Thyroid gland (tissue), 4 donors: ENCODE measurements around the gene KMT2E. TPM values are rescaled to one million over a fixed set of nuclear protein-coding genes. Genes with fewer than 3 reads are reported as not detected.

ENCODE experiments used
- DNase-seq, 2 donors: peaks; one replicate each; pipeline ENCODE4 v3.0.0-alpha.2; 2019
- H3K27ac ChIP-seq, 3 donors: fragments of 200-600 bp; sonication (generic); 1 replicate in 2 of 3; 2 replicates in 1 of 3; pipeline ENCODE4 v1.5.1; 2016 to 2019; ENCODE audit warnings: mild to moderate bottlenecking in 1 of 3, moderate library complexity in 1 of 3
- H3K27me3 ChIP-seq: fragments of 200-600 bp; sonication (generic); one replicate; pipeline ENCODE4 v1.5.1; 2019
- H3K36me3 ChIP-seq, 2 donors: fragments of 200-600 bp; sonication (generic); one replicate each; pipeline ENCODE4 v1.5.1; 2016 to 2019
- H3K4me1 ChIP-seq, 2 donors: fragments of 200-600 bp; sonication (generic); one replicate each; pipeline ENCODE4 v1.5.1; 2017 to 2019
- H3K4me3 ChIP-seq, 3 donors: fragments of 200-600 bp; sonication (generic); replicated peaks in 1 of 3; 1 replicate in 2 of 3; 2 replicates in 1 of 3; pipeline ENCODE4 v1.5.1; 2016; ENCODE audit warnings: mild to moderate bottlenecking in 1 of 3
- H3K9me3 ChIP-seq: fragments of 200-600 bp; sonication (generic); one replicate; pipeline ENCODE4 v1.5.1; 2017
- POLR2A ChIP-seq, 2 donors: fragments of 450-650 bp; IDR thresholded peaks; one replicate each; pipeline ENCODE4 v1.6.1; 2017; ENCODE audit warnings: antibody characterized with exemption in 2 of 2, mild to moderate bottlenecking in 2 of 2, moderate library complexity in 1 of 2
- WGBS, 2 donors: methylation state at CpG; one replicate each; pipeline ENCODE4 v1.1.5; 2017; 5-methylcytosine and 5-hydroxymethylcytosine counted together
- intact Hi-C: fragments of 100-400 bp; cut with DNase I; formaldehyde crosslinking; loops from one replicate; pipeline ENCODE4 v1.15.1; 2023
- total RNA-seq, 4 donors: library from RNA; depleted of rRNA; stranded (reverse); fragments of >200 nt; gene quantifications; one replicate each; pipeline ENCODE4 v1.2.3, GENCODE V29; 2016
- TF ChIP-seq, protein P1 (sequence below), 6 experiments: fragments of 200-600 bp in 3 of 6; fragments of 450-650 bp in 3 of 6; sonication (generic) in 3 of 6; IDR thresholded peaks; one replicate each; pipeline ENCODE4 v1.5.1; 2016 to 2019; ENCODE audit warnings: antibody characterized with exemption in 6 of 6, mild to moderate bottlenecking in 2 of 6, inconsistent platforms in 1 of 6, moderate library complexity in 1 of 6

KMT2E gene
- total RNA-seq, 4 donors from 2014 or later, result 111 to 181 (median 160) TPM

GRCh38 chr7:105006367-105007136 lies 7.5 kb upstream of the KMT2E start:
- no peaks in the 10 kb centered on the region for H3K27me3 ChIP-seq
- peaks cover 63 to 69% of the 10 kb centered on the region in 2 donors for H3K4me1 ChIP-seq
- peak overlapping the region in 1 of 3 donors; percentile 26 for H3K27ac ChIP-seq
- intact Hi-C loops, result no loop called here
- no peaks in the 10 kb centered on the region for H3K36me3 ChIP-seq
- TF ChIP-seq, protein P1, sequence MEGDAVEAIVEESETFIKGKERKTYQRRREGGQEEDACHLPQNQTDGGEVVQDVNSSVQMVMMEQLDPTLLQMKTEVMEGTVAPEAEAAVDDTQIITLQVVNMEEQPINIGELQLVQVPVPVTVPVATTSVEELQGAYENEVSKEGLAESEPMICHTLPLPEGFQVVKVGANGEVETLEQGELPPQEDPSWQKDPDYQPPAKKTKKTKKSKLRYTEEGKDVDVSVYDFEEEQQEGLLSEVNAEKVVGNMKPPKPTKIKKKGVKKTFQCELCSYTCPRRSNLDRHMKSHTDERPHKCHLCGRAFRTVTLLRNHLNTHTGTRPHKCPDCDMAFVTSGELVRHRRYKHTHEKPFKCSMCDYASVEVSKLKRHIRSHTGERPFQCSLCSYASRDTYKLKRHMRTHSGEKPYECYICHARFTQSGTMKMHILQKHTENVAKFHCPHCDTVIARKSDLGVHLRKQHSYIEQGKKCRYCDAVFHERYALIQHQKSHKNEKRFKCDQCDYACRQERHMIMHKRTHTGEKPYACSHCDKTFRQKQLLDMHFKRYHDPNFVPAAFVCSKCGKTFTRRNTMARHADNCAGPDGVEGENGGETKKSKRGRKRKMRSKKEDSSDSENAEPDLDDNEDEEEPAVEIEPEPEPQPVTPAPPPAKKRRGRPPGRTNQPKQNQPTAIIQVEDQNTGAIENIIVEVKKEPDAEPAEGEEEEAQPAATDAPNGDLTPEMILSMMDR (IDR thresholded peaks at IDR 0.05), result no peak
- TF ChIP-seq POLR2A (IDR thresholded peaks at IDR 0.05), result no peak
- DNase-seq, result no peak
- WGBS, 2 donors, result 55 to 63% methylated on average over 5 of the region's 5 CpGs
- no peaks in the 10 kb centered on the region for H3K9me3 ChIP-seq
- H3K4me3 ChIP-seq, result no peak overlapping the region

GRCh38 chr7:105007298-105007697 lies 6.7 kb upstream of the KMT2E start:
- Histone ChIP-seq H3K36me3 (no peaks in the 10 kb centered on the region), H3K4me1 (peaks cover 57 to 69% of the 10 kb centered on the region in 2 donors), H3K27me3 (no peaks in the 10 kb centered on the region), H3K27ac (peak overlapping the region in 1 of 3 donors; percentile 26), H3K4me3 (no peak overlapping the region), H3K9me3 (no peaks in the 10 kb centered on the region)
- TF ChIP-seq, protein P1 (IDR thresholded peaks at IDR 0.05), result no peak
- TF ChIP-seq POLR2A (IDR thresholded peaks at IDR 0.05), result no peak
- DNase-seq, result no peak
- intact Hi-C loops, result no loop called here
- WGBS, 2 donors, result 86 to 92% methylated on average over 5 of the region's 5 CpGs

GRCh38 chr7:105009667-105010503 lies 4.1 kb upstream of the KMT2E start:
- Histone ChIP-seq H3K27me3 (no peaks in the 10 kb centered on the region), H3K4me3 (peak overlapping the region; percentile 4 to 90 (median 81)), H3K9me3 (no peaks in the 10 kb centered on the region), H3K27ac (peak overlapping the region; percentile 99 to 100 (median 100)), H3K4me1 (peaks cover 31 to 47% of the 10 kb centered on the region in 2 donors), H3K36me3 (no peaks in the 10 kb centered on the region)
- TF ChIP-seq, protein P1 (IDR thresholded peaks at IDR 0.05), result no peak
- no peak for TF ChIP-seq POLR2A (IDR thresholded peaks at IDR 0.05)
- DNase-seq, result no peak
- intact Hi-C loops, result no loop called here
- 19 to 22% methylated on average over 9 of the region's 9 CpGs for WGBS, 2 donors

DNA sequence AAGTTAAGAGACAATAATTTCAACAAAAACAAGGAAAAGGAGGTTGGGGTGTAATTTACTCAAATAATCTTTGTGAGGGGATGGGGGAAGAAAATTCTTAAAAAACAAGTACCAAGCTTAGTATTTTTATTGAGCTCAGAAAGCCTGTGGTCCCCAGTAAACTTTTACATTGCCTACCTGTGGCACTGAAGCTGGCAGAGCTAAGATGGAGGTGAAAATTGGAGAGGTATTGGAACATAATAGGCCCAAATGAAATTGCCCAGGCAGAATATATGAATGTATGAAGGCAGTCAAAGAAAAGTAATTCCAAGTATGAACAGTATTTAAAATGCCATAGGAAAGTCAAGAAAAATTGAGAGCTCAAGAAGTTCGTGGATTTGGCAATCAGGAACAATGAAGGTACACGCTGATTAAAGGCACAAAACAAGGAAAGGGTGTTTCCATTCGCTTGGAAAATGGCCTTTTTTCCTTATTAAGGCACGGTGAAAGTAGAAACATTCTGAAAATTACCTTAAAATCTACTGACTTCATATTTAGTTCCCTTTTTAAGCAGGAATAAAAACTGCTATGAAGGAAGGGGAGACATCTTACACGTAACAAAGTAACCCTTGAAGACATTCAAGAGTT lies 3.4 kb upstream of the KMT2E start:
- intact Hi-C loops, result no loop called here
- 4 to 7% methylated on average over 5 of the region's 5 CpGs for WGBS, 2 donors

More for the DNA sequence above, 3.4 kb upstream of the KMT2E start:
- Histone ChIP-seq H3K4me3 (peak overlapping the region in 2 of 3 donors; percentile 81 to 90), H3K36me3 (no peaks in the 10 kb centered on the region), H3K4me1 (peaks cover 24 to 41% of the 10 kb centered on the region in 2 donors), H3K9me3 (no peaks in the 10 kb centered on the region), H3K27ac (peak overlapping the region; percentile 99 to 100 (median 100)), H3K27me3 (no peaks in the 10 kb centered on the region)
- DNase-seq, result no peak
- TF ChIP-seq POLR2A (IDR thresholded peaks at IDR 0.05), result no peak
- TF ChIP-seq, protein P1 (IDR thresholded peaks at IDR 0.05), result no peak
